Measurements from ENCODE around the gene DENND5B.

- TF ChIP-seq SMC3 (IDR thresholded peaks at IDR 0.05), result no peak
- TF ChIP-seq RAD21 (conservative IDR thresholded peaks at IDR 0.05 in 1 of 2, IDR thresholded peaks at IDR 0.05 in 1 of 2), result no peak
- TF ChIP-seq CTCF (IDR thresholded peaks at IDR 0.05), result no peak
- TF ChIP-seq KDM5A (IDR thresholded peaks at IDR 0.05), result no peak
- no peak for TF ChIP-seq REST (IDR thresholded peaks at IDR 0.05)
- TF ChIP-seq ELK1 (IDR thresholded peaks at IDR 0.05; ENCODE audit: low read depth, low read length), result no peak
- TF ChIP-seq POLR2A (IDR thresholded peaks at IDR 0.05; ENCODE audit: low read length), result no peak
- TF ChIP-seq RCOR1 (IDR thresholded peaks at IDR 0.05; ENCODE audit: low read depth, low read length), result no peak
- TF ChIP-seq ESRRA (IDR thresholded peaks at IDR 0.05; ENCODE audit: borderline replicate concordance, low read length), result no peak
- no peak for TF ChIP-seq EP300 (IDR thresholded peaks at IDR 0.05)
Measured at GRCh38 chr12:31605531-31605930, 14.6 kb upstream of the DENND5B start.

Data from A549 (cell line).